ENCODE measurements around the gene ANXA2R. TPM values are rescaled to one million over a fixed set of nuclear protein-coding genes. Genes with fewer than 3 reads are reported as not detected.
A peak's percentile ranks its signal among the peaks of the same experiment; 100 is the strongest.

ANXA2R gene
- total and polyA plus RNA-seq, 2 of the 13 experiments (the other 11 are each of a cell fraction or from before 2014, with no cell fraction given): 0.95 to 1.3 TPM

- TF ChIP-seq, protein P1, sequence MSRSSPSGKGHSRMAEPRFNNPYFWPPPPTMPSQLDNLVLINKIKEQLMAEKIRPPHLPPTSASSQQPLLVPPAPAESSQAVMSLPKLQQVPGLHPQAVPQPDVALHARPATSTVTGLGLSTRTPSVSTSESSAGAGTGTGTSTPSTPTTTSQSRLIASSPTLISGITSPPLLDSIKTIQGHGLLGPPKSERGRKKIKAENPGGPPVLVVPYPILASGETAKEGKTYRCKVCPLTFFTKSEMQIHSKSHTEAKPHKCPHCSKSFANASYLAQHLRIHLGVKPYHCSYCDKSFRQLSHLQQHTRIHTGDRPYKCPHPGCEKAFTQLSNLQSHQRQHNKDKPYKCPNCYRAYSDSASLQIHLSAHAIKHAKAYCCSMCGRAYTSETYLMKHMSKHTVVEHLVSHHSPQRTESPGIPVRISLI (CRISPR knock-in tag; IDR thresholded peaks at IDR 0.05; ENCODE audit: borderline replicate concordance): peak; percentile 87
- TF ChIP-seq CEBPG (CRISPR knock-in tag; IDR thresholded peaks at IDR 0.05) (peak; percentile 51), MIXL1 (CRISPR knock-in tag; IDR thresholded peaks at IDR 0.05) (peak; percentile 80), RARA (CRISPR knock-in tag; IDR thresholded peaks at IDR 0.05) (peak; percentile 67), GATA4 (IDR thresholded peaks at IDR 0.05; ENCODE audit: borderline replicate concordance, low read depth) (no peak), SOX6 (IDR thresholded peaks at IDR 0.05) (no peak), SOX6 (CRISPR knock-in tag; IDR thresholded peaks at IDR 0.05) (peak; percentile 19; the same call in 1 of the 2 replicates), FOXA3 (CRISPR knock-in tag; IDR thresholded peaks at IDR 0.05) (0 out of 2 replicates have a peak, but pooled peaks have one; percentile 6), KMT2B (CRISPR knock-in tag; IDR thresholded peaks at IDR 0.05) (no peak), HNF4A (CRISPR knock-in tag; IDR thresholded peaks at IDR 0.05) (peak; percentile 66), EP300 (IDR thresholded peaks at IDR 0.05; ENCODE audit: low read depth in 2 of 2, low read length in 2 of 2) (0 out of 4 replicates have a peak, but pooled peaks of 1 of the 2 experiments have one; percentile 24), EP300 (CRISPR knock-in tag; IDR thresholded peaks at IDR 0.05; ENCODE audit: borderline replicate concordance) (no peak), ZNF121 (CRISPR knock-in tag; IDR thresholded peaks at IDR 0.05) (peak; percentile 50), ARID5B (CRISPR knock-in tag; IDR thresholded peaks at IDR 0.05) (peak; percentile 55), SOX13 (IDR thresholded peaks at IDR 0.05) (no peak), SOX13 (CRISPR knock-in tag; conservative IDR thresholded peaks at IDR 0.05 in 1 of 2, IDR thresholded peaks at IDR 0.05 in 1 of 2) (peak in 1 of 2 experiments; percentile 37; a peak in 1 of 4 replicates)
- TF ChIP-seq, protein P2, sequence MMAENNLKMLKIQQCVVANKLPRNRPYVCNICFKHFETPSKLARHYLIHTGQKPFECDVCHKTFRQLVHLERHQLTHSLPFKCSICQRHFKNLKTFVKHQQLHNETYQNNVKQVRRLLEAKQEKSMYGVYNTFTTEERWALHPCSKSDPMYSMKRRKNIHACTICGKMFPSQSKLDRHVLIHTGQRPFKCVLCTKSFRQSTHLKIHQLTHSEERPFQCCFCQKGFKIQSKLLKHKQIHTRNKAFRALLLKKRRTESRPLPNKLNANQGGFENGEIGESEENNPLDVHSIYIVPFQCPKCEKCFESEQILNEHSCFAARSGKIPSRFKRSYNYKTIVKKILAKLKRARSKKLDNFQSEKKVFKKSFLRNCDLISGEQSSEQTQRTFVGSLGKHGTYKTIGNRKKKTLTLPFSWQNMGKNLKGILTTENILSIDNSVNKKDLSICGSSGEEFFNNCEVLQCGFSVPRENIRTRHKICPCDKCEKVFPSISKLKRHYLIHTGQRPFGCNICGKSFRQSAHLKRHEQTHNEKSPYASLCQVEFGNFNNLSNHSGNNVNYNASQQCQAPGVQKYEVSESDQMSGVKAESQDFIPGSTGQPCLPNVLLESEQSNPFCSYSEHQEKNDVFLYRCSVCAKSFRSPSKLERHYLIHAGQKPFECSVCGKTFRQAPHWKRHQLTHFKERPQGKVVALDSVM (CRISPR knock-in tag; IDR thresholded peaks at IDR 0.05): peak; percentile 96
- TF ChIP-seq, protein P3, sequence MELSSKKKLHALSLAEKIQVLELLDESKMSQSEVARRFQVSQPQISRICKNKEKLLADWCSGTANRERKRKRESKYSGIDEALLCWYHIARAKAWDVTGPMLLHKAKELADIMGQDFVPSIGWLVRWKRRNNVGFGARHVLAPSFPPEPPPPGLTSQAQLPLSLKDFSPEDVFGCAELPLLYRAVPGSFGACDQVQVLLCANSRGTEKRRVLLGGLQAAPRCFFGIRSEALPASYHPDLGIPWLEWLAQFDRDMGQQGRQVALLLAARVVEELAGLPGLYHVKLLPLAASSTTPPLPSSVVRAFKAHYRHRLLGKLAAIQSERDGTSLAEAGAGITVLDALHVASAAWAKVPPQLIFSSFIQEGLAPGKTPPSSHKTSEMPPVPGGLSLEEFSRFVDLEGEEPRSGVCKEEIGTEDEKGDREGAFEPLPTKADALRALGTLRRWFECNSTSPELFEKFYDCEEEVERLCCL (CRISPR knock-in tag; IDR thresholded peaks at IDR 0.05; ENCODE audit: borderline replicate concordance): no peak
Observed at GRCh38 chr5:43027054-43027785, 12.9 kb downstream of the ANXA2R start (continued).
